PC-9 (cell line): ENCODE results near the gene NHLRC3.

Experiments
- EZH2 ChIP-seq: fragments of 200-600 bp; sonication (generic); IDR thresholded peaks from 2 replicates; pipeline ENCODE4 v1.8.0; 2017; ENCODE audit warnings: antibody characterized with exemption, low read depth
- TF ChIP-seq, protein P1 (sequence below): fragments of 200-600 bp; sonication (generic); conservative IDR thresholded peaks from 2 replicates; pipeline ENCODE4 v1.6.1; 2017; ENCODE audit warnings: mixed run types, antibody characterized with exemption, mild to moderate bottlenecking, moderate library complexity

DNA sequence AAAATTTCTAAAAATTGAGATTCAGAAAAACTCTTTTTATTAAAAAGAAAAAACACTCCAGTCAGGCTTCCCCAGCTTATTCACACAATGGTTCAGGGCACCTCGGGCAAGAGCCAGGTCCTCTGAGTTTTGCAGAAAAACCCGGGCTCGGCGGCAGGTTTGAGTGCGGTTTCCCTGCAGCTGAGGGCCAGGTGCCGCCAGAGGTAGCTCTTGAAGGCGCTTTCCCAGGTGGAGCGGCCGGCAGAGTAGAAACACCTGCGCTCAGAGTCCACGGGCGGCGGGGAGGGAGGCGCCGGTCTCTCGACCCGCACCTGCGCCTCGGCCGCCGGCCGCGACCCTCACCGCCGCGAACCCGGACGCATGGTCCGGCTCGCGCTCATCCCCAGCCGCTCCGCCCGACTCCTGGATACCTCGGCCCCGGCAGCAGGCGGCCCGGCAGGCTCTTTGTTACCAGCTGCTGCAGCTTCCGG is 811 bp upstream of the NHLRC3 start:
- TF ChIP-seq, protein P1, sequence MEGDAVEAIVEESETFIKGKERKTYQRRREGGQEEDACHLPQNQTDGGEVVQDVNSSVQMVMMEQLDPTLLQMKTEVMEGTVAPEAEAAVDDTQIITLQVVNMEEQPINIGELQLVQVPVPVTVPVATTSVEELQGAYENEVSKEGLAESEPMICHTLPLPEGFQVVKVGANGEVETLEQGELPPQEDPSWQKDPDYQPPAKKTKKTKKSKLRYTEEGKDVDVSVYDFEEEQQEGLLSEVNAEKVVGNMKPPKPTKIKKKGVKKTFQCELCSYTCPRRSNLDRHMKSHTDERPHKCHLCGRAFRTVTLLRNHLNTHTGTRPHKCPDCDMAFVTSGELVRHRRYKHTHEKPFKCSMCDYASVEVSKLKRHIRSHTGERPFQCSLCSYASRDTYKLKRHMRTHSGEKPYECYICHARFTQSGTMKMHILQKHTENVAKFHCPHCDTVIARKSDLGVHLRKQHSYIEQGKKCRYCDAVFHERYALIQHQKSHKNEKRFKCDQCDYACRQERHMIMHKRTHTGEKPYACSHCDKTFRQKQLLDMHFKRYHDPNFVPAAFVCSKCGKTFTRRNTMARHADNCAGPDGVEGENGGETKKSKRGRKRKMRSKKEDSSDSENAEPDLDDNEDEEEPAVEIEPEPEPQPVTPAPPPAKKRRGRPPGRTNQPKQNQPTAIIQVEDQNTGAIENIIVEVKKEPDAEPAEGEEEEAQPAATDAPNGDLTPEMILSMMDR: no peak
- no peak for TF ChIP-seq EZH2
